HG03196 (cell line): ENCODE data around the gene DLEC1.
"Not testable (repeated sequence)": the region's sequence is repeated elsewhere in the genome, so short reads cannot be mapped to it uniquely, and the experiment has no call there.

ENCODE experiments used
- ATAC-seq: cut with Tn5 transposase; IDR thresholded peaks from one replicate; pipeline ENCODE4 v1.9.1; 2021; ENCODE audit not compliant: unreplicated experiment

DLEC1 gene

DNA sequence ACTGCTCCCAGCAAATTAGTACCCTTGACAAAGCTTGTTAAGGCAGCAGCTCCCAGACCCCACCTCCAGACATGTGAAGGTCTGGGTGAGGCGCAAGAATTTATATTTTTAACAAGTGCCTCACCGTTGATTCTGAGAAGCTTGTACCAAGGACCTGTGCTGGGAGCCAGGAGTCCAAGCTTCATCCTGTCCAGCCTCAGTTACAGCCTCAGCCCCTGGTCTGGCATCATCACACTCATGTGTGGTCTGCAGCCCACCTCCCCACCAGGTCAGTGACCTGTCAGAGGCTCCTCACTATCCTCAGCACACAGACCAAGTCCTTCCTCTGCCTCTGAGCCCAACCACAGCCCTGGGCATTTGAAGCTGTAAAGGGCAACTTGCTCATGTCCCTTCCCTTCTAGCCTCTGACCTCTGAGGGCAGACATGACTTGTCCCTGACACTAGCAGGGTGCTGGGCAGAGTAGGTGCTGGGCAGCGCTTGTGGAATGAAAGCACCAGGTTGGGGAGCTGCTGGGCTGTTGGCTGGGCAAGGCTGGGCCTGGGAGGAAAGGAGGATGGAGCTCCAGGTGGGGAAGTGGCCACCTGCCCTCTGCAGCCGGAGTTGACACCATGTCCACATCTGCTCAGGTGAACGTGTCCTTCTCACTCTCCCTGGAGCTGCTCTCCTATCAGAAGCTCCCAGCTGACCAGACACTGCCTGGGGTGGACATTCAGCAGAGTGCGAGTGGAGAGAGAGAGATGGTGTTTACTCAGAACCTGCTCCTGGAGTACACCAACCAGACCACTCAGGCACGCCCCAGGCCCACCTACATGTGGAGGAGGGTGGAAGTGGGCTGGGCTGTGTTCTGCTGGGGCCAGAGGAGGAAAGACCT, 81.0 kb downstream of the DLEC1 start:
- ATAC-seq = no peak

DNA sequence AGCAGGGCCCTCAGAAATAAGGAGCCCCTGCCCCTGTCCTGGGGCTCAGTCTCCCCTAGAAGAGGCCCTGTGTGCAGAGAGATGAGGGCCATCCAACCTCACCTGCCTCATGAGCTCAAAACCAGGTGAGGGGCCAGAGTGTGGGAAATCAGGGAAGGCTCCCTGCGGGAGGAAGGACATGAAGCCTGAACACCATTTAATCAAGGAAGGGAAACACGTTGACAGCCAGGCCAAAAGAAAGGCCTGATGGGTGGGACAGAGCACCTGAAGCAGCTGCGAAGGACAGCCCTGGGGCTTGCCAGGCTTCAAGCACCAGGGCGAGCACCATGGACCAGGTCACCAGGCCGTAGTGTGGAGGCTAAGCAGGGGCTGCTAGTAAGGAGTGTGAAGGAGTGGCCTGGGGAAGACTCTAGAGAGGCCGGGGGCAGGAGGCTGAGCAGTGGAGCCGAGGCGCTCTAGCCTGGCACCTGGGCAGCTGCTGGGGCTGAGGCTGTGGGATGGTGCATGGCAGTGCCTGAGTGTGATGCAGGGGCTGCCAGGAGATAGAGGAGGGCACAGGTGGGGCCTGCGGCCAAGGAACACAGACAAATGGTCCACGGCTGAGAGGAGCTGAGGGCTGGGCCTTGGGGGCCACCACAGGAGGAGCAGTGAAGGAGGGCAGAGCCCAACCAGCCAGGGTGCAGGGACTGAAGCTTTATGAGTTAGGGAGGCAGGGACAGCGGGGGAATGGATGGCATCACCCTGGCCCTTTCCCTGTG, 81.9 kb downstream of the DLEC1 start:
- no peak for ATAC-seq

DNA sequence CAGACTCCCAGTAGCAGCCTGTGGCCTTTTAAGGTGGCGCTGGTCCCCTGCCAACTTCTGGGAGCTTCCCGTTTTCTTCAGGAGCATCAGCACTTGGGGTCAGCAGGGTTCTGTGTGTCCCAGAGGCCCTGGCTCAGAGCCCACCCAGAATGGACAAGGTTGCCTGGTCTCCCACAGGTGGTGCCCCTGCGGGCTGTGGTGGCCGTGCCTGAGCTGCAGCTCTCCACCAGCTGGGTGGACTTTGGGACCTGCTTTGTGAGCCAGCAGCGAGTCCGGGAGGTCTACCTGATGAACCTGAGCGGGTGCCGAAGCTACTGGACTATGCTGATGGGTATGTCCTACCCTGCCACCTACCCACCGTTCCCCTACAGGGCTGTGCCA, 82.4 kb downstream of the DLEC1 start:
- no peak for ATAC-seq

DNA sequence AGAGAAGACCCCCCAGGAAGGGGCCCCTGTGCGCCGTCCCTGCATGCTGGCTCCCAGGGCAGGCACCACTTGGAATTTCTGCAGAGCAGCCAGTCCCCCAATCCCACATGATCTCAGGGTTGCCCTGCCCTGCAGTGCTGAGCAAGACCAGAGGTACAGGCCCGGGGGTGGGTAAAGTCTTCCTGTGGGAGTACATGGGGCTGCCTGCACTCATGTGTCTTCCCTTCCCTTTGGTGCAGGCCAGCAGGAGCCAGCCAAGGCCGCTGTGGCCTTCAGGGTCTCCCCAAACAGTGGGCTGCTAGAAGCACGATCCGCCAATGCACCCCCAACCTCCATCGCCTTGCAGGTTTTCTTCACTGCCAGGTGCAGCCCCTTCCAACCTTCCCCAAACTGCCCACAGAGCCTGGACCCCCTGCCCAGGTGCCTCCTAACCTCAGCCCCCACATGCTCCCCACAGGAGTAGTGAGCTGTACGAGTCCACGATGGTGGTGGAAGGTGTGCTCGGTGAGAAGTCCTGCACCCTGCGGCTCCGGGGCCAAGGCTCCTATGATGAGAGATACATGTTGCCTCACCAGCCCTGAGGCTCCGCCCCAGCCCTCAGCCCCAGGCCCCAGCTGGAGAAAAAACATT, 82.9 kb downstream of the DLEC1 start:
- no peak for ATAC-seq

DNA sequence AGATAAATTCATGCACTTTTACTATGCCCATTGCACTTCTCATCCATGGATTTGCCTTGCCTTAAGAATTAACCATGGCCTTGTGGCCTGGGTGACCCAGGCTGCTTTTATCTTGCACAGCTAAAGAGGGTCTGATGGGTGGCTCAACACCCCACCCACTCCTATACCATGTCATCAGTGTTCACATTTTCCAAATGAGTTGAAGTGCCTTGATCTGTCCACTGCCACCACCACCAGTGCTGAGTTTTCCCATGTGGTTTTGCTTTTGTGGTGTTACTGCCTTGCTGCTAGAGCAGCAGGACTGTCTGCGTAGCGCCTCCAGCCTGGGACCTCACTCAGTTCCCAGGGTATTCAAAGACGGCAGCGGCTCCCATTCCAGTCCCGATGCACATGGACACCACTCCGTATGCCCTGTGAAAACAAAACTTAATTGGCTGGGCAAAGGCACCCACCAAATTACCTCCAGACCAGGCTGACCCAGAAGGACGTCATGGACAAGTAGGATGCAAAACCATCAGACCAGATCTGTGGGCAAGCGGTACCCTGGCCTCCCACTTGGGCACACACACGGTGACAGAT, 83.8 kb downstream of the DLEC1 start:
- no peak for ATAC-seq

DNA sequence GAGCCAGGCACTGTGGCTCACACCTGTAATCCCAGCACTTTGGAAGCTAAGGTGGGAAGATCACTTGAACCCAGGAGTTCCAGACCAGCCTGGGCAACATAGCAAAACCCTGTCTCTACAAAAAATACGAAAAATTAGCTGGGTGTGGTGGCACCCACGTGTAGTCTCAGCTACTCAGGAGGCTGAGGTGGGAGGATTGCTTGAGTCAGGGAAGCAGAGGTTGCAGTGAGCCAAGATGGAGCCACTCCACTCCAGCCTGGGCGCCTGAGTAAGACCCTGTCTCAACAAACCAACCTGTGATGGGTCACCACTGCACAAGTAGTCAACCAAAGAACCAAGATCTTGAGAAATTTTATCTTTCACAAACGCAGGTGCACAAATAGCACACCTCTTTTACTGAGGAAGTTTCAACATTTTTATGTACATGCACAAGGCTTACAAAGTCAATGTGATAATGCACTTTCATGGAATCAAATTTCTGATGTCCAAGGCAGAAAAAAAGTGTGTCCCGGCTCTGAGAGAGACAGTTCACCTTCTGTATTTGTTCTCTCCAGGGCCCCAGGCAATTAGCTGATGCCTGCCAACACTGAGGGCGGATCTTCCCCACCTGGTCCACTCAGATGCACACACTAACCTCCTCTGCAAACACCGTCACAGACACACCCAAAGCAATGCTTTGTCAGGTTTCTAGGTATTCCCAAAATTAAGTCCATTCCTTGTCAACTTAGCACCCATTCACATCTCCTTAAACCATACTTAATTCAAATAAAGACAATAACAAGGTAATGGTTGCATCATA, 85.5 kb downstream of the DLEC1 start:
- no peak for ATAC-seq

DNA sequence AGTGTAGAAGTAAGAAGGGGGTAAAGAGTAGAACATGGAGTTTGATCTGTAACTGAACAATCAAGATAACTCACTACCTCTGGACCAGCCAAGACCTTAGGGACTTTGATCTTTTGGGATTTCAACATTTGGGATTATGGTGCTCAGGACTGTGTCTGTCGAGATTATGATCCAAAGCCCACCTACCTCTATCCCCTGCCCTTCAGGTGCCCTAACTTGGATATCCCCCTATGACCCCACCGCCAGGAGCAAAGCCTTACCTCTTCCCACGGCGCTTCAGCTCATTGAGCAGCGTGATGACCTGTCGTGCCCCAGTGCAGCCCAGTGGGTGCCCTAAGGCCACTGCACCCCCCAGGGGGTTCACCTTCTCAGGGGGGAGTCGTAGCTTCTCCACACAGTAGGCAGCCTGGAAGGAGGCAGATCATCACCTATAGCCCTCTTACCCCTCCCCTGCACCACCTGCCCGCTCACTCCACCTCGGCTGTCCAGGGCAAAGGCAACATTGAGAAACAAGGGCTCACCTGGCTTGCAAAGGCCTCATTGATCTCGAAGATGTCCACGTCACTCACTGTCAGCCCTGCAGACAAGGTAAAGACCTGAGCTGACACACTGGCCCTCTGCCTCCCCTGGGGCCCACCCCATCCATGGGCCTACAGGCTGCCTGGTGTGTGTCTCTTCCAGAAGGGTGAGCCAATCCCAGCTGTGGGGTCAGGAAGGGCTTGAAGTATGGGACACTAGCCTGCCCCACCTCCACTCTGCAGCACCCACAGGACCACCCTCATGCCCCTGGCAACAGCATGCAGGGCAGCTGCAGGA, 86.5 kb downstream of the DLEC1 start:
- no peak for ATAC-seq

DNA sequence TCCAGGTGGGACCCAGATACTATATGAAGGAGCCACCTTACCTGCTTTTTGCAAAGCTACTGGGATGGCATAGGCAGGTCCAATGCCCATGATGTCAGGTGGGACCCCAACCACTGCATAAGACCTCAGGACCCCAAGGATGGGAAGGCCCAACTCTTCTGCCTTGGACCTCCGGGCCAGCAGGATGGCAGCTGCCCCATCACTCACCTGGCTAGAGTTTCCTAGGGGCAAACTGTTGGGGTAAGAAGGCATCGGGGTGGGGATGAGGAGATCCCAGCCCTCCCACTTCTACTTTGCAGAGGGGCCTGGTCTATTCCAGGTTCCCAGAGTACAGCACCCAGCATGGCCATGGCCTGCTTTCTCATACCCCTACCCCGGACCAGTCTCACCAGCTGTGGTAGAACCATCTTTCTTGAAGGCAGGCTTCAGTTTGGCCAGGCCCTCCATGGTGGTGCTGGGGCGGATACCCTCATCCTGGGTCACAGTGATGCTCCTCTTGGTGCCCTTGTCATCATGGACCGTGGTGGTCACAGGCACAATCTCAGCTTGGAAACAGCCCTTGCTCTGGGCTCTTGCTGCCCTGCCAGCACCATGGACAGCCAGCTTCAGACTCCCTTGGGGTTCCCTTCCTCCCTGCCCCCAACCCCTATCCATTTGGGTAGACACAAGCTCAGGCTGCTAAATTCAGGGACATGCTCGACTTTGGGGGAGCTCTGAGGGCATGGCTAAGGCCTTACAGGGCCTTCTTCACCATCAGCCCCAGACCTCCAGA, 87.3 kb downstream of the DLEC1 start:
- ATAC-seq = no peak

DNA sequence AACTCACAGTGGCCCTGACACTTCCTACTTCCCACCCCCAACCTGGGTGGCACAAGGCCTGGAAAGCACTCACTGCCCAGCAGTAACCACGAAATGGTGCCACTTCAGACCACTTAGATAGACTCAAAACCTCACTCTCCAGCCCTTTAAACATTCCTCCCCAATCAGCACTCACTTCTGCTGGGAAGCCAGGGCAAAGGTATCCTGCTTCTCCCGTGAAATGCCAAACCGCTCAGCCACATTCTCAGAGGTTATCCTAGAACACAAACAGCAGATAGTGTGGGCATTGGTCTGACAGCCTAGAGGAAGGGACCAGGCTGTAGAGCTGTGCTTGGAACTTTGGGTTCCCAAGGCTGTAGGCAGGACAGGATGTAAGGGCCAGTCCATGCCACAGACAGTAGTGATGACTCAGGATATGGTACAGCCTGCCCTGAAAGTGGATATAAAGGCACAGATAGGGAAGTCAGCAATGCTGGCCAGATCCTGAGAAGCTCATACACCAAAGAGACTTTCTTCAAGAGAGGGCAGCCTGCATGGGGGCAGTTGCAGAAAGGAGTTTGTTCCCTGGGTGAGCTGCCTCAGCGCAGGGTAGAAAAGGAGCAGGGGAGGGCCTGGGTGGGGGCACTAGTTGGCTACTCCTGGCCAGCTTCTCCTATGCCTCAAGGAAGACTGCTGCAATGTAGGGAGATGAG, 88.7 kb downstream of the DLEC1 start:
- no peak for ATAC-seq

DNA sequence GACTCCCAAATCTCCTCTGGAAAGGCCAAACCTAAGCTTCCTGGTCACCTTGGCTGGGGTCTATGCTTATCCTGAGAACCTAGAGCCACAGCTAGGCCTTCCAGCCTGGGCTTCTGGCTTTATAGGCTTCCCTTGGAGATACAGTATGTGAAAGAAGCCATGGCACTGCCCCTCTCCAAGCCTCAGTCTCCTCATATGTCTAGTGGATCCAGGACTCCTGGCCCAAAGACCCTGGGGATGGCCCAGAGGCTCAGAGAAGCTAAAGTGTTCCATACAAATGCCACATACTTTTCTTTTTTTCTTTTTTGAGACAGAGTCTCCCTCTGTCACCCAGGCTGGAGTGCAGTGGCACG, 89.3 kb downstream of the DLEC1 start:
- no peak for ATAC-seq

DNA sequence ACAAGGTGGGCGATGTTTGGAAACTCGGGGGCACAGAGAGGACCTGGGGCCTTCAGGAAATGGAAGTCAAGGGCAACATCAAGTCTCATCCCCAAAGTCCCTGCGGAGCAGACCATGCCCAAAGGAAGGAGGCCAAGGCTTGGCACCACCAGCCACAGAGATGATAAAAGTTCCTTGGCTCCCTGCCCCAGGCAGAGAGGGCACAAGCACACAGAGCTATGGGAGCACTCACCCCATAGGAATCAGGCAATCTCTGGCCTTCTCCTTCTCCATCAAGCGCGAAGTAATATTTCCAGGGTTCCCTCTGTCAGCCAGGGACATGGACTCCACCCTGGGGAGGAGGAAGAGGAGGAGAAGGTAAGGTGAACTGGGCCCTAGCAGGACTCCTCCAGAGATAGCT, 90.0 kb downstream of the DLEC1 start:
- ATAC-seq = no peak

DNA sequence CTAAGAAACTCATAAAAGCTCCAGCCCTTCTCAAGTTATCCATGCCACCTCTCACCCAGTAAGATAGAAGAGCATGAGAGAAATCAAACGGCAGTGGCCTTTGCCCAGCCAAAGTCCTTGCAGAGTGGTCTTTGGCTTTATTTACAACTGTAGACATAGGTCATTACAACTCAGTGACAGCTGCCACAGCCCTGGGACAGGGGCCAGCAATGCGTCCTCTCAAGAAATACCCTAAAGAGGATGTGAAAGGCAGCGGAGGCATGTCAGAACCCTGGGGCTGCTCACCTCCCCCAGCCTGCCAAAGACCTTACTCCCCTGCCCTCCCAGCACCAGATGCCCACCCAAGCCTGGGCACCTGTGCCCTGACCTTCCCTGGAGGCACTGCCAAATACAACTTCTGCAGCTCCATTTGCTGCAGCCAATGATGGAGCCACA, 91.6 kb downstream of the DLEC1 start:
- ATAC-seq = no peak

DNA sequence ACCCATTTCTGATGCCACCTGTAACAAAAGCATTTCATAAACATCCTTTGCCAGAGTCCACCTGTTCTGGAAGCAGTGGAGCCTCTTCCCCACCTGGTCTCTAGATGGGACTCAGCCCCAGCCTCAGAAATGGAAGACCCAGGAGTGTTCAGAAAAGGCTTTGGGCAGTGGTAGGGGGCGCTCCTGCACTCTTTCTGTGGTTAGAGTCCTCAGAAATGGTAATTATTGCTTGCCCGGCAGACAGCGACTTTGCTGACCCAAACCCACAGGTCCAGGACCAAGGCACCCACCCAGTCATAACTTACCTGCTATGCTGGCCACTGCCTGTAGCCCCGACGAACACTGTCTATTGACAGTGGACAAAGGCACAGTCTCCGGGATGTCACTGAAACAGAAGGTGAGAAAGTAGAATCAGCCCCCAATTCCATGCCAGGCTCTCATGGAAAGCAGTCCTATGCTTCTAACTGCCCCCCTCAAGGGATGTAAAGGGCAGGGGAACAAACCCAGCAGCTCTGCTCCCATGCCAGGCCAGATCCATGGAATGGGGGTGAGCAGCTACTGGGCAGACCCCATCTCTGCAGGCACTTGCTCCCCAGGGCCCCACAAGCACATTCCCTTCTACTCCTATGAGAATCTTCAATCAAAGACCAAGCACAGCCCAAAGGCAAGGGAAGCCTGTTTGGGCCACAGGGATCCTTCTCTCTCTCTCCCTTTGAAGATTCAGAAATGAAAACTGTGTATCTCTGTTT, 92.8 kb downstream of the DLEC1 start:
- ATAC-seq = no peak

DNA sequence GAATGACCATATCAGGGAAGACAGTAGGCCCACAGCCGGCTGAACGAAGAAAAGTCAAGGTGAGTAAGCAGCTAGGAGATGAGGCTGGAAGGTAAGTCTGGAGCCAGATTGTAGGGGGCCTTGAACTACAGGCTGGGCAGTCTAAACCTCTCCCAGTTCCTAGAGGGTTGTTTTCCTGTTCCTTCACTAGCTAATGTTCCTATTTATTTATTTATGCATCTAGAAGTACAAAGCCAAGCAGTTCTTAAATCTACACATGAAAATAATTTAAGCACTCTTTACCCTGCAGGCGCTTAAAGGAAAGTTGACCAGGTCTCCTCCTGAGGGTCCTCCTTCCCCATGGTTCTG, 94.2 kb downstream of the DLEC1 start:
- ATAC-seq = no peak

DNA sequence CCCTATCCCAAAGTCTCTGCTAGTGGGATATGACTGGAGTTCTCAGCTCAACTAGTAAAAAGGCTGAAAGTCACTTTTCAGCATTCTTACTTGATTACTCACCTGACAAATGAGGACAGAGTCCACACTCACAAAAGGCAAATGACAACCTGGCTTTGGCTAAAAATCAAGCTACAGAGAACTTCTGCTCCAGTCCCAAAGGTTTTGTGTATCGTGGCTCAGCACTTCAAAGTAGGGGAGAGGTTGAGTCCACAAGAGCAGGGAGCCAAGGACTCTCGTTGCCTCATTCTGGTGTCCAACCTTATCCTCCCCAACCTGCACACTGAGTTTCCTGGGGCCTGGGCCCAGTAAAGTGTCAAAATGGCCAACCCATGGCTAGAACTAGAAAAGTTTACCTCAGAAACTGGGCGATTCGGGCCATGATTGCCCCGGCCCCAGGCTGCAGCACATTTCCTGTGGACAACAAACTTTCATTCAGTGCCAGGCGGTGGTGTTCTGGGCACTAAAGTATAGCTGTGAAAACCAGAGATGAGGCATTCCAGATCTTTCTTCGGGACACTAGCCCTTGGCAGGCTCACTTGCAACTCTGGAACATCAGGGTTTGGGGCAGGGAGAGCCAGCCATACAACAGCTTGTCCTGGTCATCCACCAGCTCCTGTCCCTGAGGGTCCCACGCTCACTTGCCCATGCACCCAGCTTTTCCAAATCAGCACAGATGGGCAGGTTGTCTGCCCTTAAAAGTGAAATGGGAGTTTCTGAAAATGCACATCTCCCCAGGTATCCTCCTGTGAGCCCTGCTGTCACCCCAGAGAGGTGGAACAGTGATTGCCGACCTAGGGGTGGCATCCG, 94.8 kb downstream of the DLEC1 start:
- ATAC-seq = no peak

DNA sequence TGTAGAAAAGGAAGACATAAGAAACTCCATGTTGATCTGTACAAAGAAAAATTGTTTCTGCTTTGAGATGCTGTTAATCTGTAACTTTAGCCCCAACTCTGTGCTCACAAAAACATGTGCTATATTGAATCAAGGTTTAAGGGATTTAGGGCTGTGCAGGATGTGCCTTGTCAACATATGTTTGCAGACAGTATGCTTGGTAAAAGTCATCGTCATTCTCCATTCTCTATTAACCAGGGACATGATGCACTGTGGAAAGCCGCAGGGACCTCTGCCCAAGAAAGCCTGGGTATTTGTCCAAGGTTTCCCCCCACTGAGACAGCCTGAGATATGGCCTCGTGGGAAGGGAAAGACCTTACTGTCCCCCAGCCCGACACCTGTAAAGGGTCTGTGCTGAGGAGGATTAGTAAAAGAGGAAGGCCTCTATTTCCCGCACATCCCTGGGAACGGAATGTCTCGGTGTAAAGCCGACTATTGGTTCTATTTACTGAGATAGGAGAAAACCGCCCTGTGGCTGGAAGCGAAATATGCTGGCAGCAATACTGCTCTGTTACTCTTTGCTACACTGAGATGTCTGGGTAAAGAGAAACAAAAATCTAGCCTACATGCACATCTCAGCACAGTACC, 95.6 kb downstream of the DLEC1 start:
- not testable (repeated sequence) for ATAC-seq
